Thyroid gland (tissue), 4 donors: ENCODE results near the gene NDEL1. TPM values are rescaled to one million over a fixed set of nuclear protein-coding genes. Genes with fewer than 3 reads are reported as not detected.

Experiments
- DNase-seq, 2 donors: peaks; one replicate each; pipeline ENCODE4 v3.0.0-alpha.2; 2019
- H3K27ac ChIP-seq, 3 donors: fragments of 200-600 bp; sonication (generic); 1 replicate in 2 of 3; 2 replicates in 1 of 3; pipeline ENCODE4 v1.5.1; 2016 to 2019; ENCODE audit warnings: mild to moderate bottlenecking in 1 of 3, moderate library complexity in 1 of 3
- H3K27me3 ChIP-seq: fragments of 200-600 bp; sonication (generic); one replicate; pipeline ENCODE4 v1.5.1; 2019
- H3K36me3 ChIP-seq, 2 donors: fragments of 200-600 bp; sonication (generic); one replicate each; pipeline ENCODE4 v1.5.1; 2016 to 2019
- H3K4me1 ChIP-seq, 2 donors: fragments of 200-600 bp; sonication (generic); one replicate each; pipeline ENCODE4 v1.5.1; 2017 to 2019
- H3K4me3 ChIP-seq, 3 donors: fragments of 200-600 bp; sonication (generic); replicated peaks in 1 of 3; 1 replicate in 2 of 3; 2 replicates in 1 of 3; pipeline ENCODE4 v1.5.1; 2016; ENCODE audit warnings: mild to moderate bottlenecking in 1 of 3
- H3K9me3 ChIP-seq: fragments of 200-600 bp; sonication (generic); one replicate; pipeline ENCODE4 v1.5.1; 2017
- POLR2A ChIP-seq, 2 donors: fragments of 450-650 bp; IDR thresholded peaks; one replicate each; pipeline ENCODE4 v1.6.1; 2017; ENCODE audit warnings: antibody characterized with exemption in 2 of 2, mild to moderate bottlenecking in 2 of 2, moderate library complexity in 1 of 2
- WGBS, 2 donors: methylation state at CpG; one replicate each; pipeline ENCODE4 v1.1.5; 2017; 5-methylcytosine and 5-hydroxymethylcytosine counted together
- intact Hi-C: fragments of 100-400 bp; cut with DNase I; formaldehyde crosslinking; loops from one replicate; pipeline ENCODE4 v1.15.1; 2023
- total RNA-seq, 4 donors: library from RNA; depleted of rRNA; stranded (reverse); fragments of >200 nt; gene quantifications; one replicate each; pipeline ENCODE4 v1.2.3, GENCODE V29; 2016
- TF ChIP-seq, protein P1 (sequence below), 6 experiments: fragments of 200-600 bp in 3 of 6; fragments of 450-650 bp in 3 of 6; sonication (generic) in 3 of 6; IDR thresholded peaks; one replicate each; pipeline ENCODE4 v1.5.1; 2016 to 2019; ENCODE audit warnings: antibody characterized with exemption in 6 of 6, mild to moderate bottlenecking in 2 of 6, inconsistent platforms in 1 of 6, moderate library complexity in 1 of 6

NDEL1 gene
- total RNA-seq, 4 donors from 2014 or later, result 56.0 to 77.7 (median 59.5) TPM

DNA sequence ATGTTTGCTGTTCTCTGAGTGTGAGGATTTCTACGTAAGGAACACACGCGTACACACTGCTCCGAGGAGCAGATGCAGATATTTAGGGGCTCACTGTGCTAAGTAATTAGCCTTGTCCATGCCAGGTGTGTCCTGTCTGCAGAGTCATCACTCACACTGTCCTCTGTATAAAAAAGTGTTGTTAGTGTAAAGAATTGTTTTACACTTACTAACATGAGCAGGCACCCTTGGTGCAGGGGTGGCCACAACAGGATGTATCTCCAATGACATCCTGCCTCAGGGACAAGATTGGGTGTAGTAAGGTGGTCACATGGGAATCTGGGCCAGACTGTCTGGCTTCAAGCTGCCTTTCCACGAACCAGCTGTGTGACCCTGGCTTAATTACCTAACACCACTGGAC is 63.9 kb downstream of the NDEL1 start:
- 84 to 92% methylated on average over 5 of the region's 5 CpGs for WGBS, 2 donors
- no peak for DNase-seq
- H3K9me3 ChIP-seq, result no peaks in the 10 kb centered on the region
- H3K27ac ChIP-seq, result no peak overlapping the region
- intact Hi-C loops, result no loop called here
- H3K4me1 ChIP-seq, result no peaks in the 10 kb centered on the region
- H3K4me3 ChIP-seq, result no peak overlapping the region
- peaks cover 14 to 18% of the 10 kb centered on the region in 2 donors for H3K36me3 ChIP-seq
- TF ChIP-seq POLR2A (IDR thresholded peaks at IDR 0.05), result no peak
- TF ChIP-seq, protein P1, sequence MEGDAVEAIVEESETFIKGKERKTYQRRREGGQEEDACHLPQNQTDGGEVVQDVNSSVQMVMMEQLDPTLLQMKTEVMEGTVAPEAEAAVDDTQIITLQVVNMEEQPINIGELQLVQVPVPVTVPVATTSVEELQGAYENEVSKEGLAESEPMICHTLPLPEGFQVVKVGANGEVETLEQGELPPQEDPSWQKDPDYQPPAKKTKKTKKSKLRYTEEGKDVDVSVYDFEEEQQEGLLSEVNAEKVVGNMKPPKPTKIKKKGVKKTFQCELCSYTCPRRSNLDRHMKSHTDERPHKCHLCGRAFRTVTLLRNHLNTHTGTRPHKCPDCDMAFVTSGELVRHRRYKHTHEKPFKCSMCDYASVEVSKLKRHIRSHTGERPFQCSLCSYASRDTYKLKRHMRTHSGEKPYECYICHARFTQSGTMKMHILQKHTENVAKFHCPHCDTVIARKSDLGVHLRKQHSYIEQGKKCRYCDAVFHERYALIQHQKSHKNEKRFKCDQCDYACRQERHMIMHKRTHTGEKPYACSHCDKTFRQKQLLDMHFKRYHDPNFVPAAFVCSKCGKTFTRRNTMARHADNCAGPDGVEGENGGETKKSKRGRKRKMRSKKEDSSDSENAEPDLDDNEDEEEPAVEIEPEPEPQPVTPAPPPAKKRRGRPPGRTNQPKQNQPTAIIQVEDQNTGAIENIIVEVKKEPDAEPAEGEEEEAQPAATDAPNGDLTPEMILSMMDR (IDR thresholded peaks at IDR 0.05), result no peak
- H3K27me3 ChIP-seq, result no peaks in the 10 kb centered on the region

GRCh38 chr17:8500609-8501008 is 64.9 kb downstream of the NDEL1 start:
- 79 to 84% methylated on average over 8 of the region's 8 CpGs for WGBS, 2 donors

GRCh38 chr17:8502126-8502525 is 66.4 kb downstream of the NDEL1 start:
- intact Hi-C loops, result no loop called here
- 84% methylated on average over 6 of the region's 6 CpGs for WGBS, 2 donors
- Histone ChIP-seq H3K27ac (no peak overlapping the region), H3K9me3 (no peaks in the 10 kb centered on the region), H3K4me1 (no peaks in the 10 kb centered on the region), H3K36me3 (peaks cover 14 to 22% of the 10 kb centered on the region in 2 donors), H3K27me3 (no peaks in the 10 kb centered on the region), H3K4me3 (no peak overlapping the region)
- TF ChIP-seq POLR2A (IDR thresholded peaks at IDR 0.05), result no peak
- TF ChIP-seq, protein P1 (IDR thresholded peaks at IDR 0.05), result no peak
- DNase-seq, result no peak

More at GRCh38 chr17:8500609-8501008, 64.9 kb downstream of the NDEL1 start:
- no peaks in the 10 kb centered on the region for H3K9me3 ChIP-seq
- H3K4me3 ChIP-seq, result no peak overlapping the region
- H3K27me3 ChIP-seq, result no peaks in the 10 kb centered on the region
- peaks cover 14 to 18% of the 10 kb centered on the region in 2 donors for H3K36me3 ChIP-seq
- TF ChIP-seq, protein P1 (IDR thresholded peaks at IDR 0.05), result no peak
- no peak for TF ChIP-seq POLR2A (IDR thresholded peaks at IDR 0.05)
- intact Hi-C loops, result no loop called here
- H3K4me1 ChIP-seq, result no peaks in the 10 kb centered on the region
- DNase-seq, result no peak
- H3K27ac ChIP-seq, result no peak overlapping the region

DNA sequence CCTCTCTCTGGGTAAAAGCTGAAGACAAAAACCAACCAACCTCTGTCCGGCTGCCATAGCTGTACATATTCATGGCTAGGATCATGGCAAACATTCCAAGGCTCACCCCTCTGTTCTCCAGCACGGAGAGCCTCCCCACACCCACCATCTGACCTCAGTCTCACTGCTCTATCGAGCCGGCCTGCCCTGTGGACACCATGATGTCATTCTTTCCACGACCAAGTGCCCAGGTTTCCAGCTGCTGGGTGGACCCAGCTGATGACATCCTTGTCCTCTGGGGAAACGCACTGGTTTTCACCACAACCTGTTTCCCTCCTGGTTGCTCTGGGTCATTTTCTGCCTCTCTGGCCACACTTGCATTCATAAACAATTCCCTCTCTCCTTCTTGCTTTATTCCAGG is 67.7 kb downstream of the NDEL1 start:
- H3K4me1 ChIP-seq, result no peaks in the 10 kb centered on the region
- H3K27me3 ChIP-seq, result no peaks in the 10 kb centered on the region
- no peak overlapping the region for H3K27ac ChIP-seq
- TF ChIP-seq, protein P1 (IDR thresholded peaks at IDR 0.05), result no peak
- TF ChIP-seq POLR2A (IDR thresholded peaks at IDR 0.05), result no peak
- 76 to 85% methylated on average over 6 of the region's 6 CpGs for WGBS, 2 donors
- DNase-seq, result no peak
- intact Hi-C loops, result no loop called here
- H3K4me3 ChIP-seq, result no peak overlapping the region
- peaks cover 22 to 26% of the 10 kb centered on the region in 2 donors for H3K36me3 ChIP-seq
- no peaks in the 10 kb centered on the region for H3K9me3 ChIP-seq

DNA sequence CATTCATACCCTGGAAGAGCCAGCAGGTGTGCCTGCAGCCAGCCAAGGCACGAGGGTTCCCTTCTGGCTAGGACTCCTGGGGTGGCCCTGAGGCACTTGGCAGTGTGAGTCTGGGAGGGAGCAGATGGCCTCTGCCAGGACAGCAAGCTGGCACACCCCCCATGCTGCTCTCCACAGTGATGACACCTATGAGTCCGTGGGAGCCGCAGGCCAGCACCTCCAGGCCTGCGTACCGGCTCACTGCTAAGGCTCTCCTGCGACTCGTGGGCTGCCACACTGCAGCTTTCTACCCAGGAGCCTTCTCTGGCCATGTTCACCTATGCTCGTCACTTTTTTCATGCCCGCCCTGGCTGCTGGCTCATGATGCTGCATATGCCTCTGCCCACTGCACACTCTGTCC is 68.1 kb downstream of the NDEL1 start:
- no peaks in the 10 kb centered on the region for H3K4me1 ChIP-seq
- DNase-seq, result no peak
- no peaks in the 10 kb centered on the region for H3K27me3 ChIP-seq
- H3K4me3 ChIP-seq, result no peak overlapping the region
- 88 to 92% methylated on average over 9 of the region's 9 CpGs for WGBS, 2 donors
- peaks cover 24 to 29% of the 10 kb centered on the region in 2 donors for H3K36me3 ChIP-seq
- TF ChIP-seq POLR2A (IDR thresholded peaks at IDR 0.05), result no peak
- TF ChIP-seq, protein P1 (IDR thresholded peaks at IDR 0.05), result no peak
- no peaks in the 10 kb centered on the region for H3K9me3 ChIP-seq
- intact Hi-C loops, result no loop called here
- H3K27ac ChIP-seq, result no peak overlapping the region
